ENCODE results near the gene MRPS7. TPM values are rescaled to one million over a fixed set of nuclear protein-coding genes. Genes with fewer than 3 reads are reported as not detected.

Gene MRPS7
- total and polyA plus RNA-seq, 2 donors (not counting 1 experiment from before 2014, with no cell fraction given): 25.1 to 42.6 TPM

GRCh38 chr17:75239214-75239613, 22.5 kb upstream of the MRPS7 start:
- Histone ChIP-seq H4K20me1 (ENCODE audit: control insufficient read depth, insufficient read depth, low read length, poor library complexity, severe bottlenecking) (no peaks in the 10 kb centered on the region), H3K4me2 (replicated peaks; ENCODE audit: low read depth, low read length, poor library complexity, severe bottlenecking) (no peak overlapping the region), H3K36me3 (replicated peaks in 1 of 2; ENCODE audit: control extremely low read depth in 1 of 2, control insufficient read depth in 1 of 2, extremely low read depth in 1 of 2, insufficient read depth in 2 of 2, low read length in 1 of 2) (peaks cover 17 to 91% of the 10 kb centered on the region in 2 experiments), H3K4me3 (ENCODE audit: control extremely low read depth in 1 of 5, extremely low read depth in 1 of 5, insufficient read depth in 1 of 5, low read depth in 2 of 5, low read length in 4 of 5) (no peak overlapping the region), H3K27ac (ENCODE audit: low read length in 2 of 2) (no peak overlapping the region), H3K4me1 (ENCODE audit: control insufficient read depth in 2 of 2, insufficient read depth in 2 of 2, low read length in 2 of 2) (peaks cover 10 to 45% of the 10 kb centered on the region in 2 donors), H3K79me2 (ENCODE audit: control insufficient read depth, insufficient read depth, low read length) (peaks cover 3% of the 10 kb centered on the region), H3K27me3 (replicated peaks in 1 of 4; ENCODE audit: control extremely low read depth in 1 of 4, control insufficient read depth in 3 of 4, insufficient read depth in 4 of 4, low read length in 3 of 4) (no peaks in the 10 kb centered on the region), H2AFZ (ENCODE audit: insufficient read depth, low read depth, low read length, poor library complexity, severe bottlenecking) (no peak overlapping the region), H3K9me3 (ENCODE audit: control extremely low read depth in 1 of 3, control insufficient read depth in 2 of 3, insufficient read depth in 1 of 3, low read length in 2 of 3) (no peaks in the 10 kb centered on the region), H3K9ac (ENCODE audit: low read length) (no peak overlapping the region)
- DNase-seq: no peak
- intact Hi-C loops (cut with micrococcal nuclease): no loop called here
- H3K27me3 Mint-ChIP-seq: no peaks in the 10 kb centered on the region
- TF ChIP-seq CTCF (IDR thresholded peaks at IDR 0.05): no peak
- TF ChIP-seq EZH2 (IDR thresholded peaks at IDR 0.05; ENCODE audit: borderline replicate concordance, insufficient read depth, low read depth, low read length, poor library complexity, severe bottlenecking): no peak
- ChIA-PET CTCF (interaction anchor here (0.6 to 3.8 kb wide), 15 partner anchors 9 to 281 kb away, joined by 3 to 25 read pairs (median 6); partner anchors contain the start of genes GGA3, MIF4GD and MRPS7), POLR2A (interaction anchor here (0.7 kb wide), 1 partner anchor 59 kb away, joined by 6 read pairs; no protein-coding TSS in a partner anchor)
- ATAC-seq (ENCODE audit: low read depth): no peak
- peaks cover 35% of the 10 kb centered on the region for H3K4me1 Mint-ChIP-seq
- peak overlapping the region; percentile 92 for H3K27ac Mint-ChIP-seq
- WGBS (ENCODE audit: insufficient coverage): over 99% methylated on average over 10 of the region's 12 CpGs
- no peaks in the 10 kb centered on the region for H3K9me3 Mint-ChIP-seq (ENCODE audit: insufficient read depth)
- no peak overlapping the region for H3K4me3 Mint-ChIP-seq

GRCh38 chr17:75239778-75240393, 21.8 kb upstream of the MRPS7 start:
- Mint-ChIP-seq H3K27me3 (no peaks in the 10 kb centered on the region), H3K9me3 (ENCODE audit: insufficient read depth) (no peaks in the 10 kb centered on the region), H3K4me1 (peaks cover 40% of the 10 kb centered on the region), H3K4me3 (no peak overlapping the region), H3K27ac (peak overlapping the region; percentile 67)
- H3K4me3 ChIP-seq (ENCODE audit: control extremely low read depth in 1 of 5, extremely low read depth in 1 of 5, insufficient read depth in 1 of 5, low read depth in 2 of 5, low read length in 4 of 5): no peak overlapping the region
- CTCF ChIA-PET: interaction anchor here (0.5 to 3.8 kb wide), 15 partner anchors 10 to 282 kb away, joined by 3 to 25 read pairs (median 8); partner anchors contain the start of genes GGA3, MIF4GD and MRPS7
- peaks cover 3% of the 10 kb centered on the region for H3K79me2 ChIP-seq (ENCODE audit: control insufficient read depth, insufficient read depth, low read length)
- H3K27me3 ChIP-seq (replicated peaks in 1 of 4; ENCODE audit: control extremely low read depth in 1 of 4, control insufficient read depth in 3 of 4, insufficient read depth in 4 of 4, low read length in 3 of 4): no peaks in the 10 kb centered on the region
- POLR2A ChIA-PET: interaction anchor here (0.7 kb wide), 1 partner anchor 60 kb away, joined by 6 read pairs; no protein-coding TSS in a partner anchor
- TF ChIP-seq EZH2 (IDR thresholded peaks at IDR 0.05; ENCODE audit: borderline replicate concordance, insufficient read depth, low read depth, low read length, poor library complexity, severe bottlenecking): no peak
- no peak for TF ChIP-seq CTCF (IDR thresholded peaks at IDR 0.05)
- intact Hi-C loops (cut with micrococcal nuclease): no loop called here
- H2AFZ ChIP-seq (ENCODE audit: insufficient read depth, low read depth, low read length, poor library complexity, severe bottlenecking): no peak overlapping the region
- no peaks in the 10 kb centered on the region for H3K9me3 ChIP-seq (ENCODE audit: control extremely low read depth in 1 of 3, control insufficient read depth in 2 of 3, insufficient read depth in 1 of 3, low read length in 2 of 3)
- no peaks in the 10 kb centered on the region for H4K20me1 ChIP-seq (ENCODE audit: control insufficient read depth, insufficient read depth, low read length, poor library complexity, severe bottlenecking)
- no peak overlapping the region for H3K4me2 ChIP-seq (replicated peaks; ENCODE audit: low read depth, low read length, poor library complexity, severe bottlenecking)
- DNase-seq (no peak), ATAC-seq (ENCODE audit: low read depth) (no peak)
- H3K27ac ChIP-seq (ENCODE audit: low read length in 2 of 2): no peak overlapping the region
- peaks cover 13 to 51% of the 10 kb centered on the region in 2 donors for H3K4me1 ChIP-seq (ENCODE audit: control insufficient read depth in 2 of 2, insufficient read depth in 2 of 2, low read length in 2 of 2)
- WGBS (ENCODE audit: insufficient coverage): 98% methylated on average over 23 of the region's 23 CpGs
- no peak overlapping the region for H3K9ac ChIP-seq (ENCODE audit: low read length)
- H3K36me3 ChIP-seq (replicated peaks in 1 of 2; ENCODE audit: control extremely low read depth in 1 of 2, control insufficient read depth in 1 of 2, extremely low read depth in 1 of 2, insufficient read depth in 2 of 2, low read length in 1 of 2): peaks cover 12 to 90% of the 10 kb centered on the region in 2 experiments
